Left ventricle myocardium inferior (tissue), 1 donor: ENCODE data around the gene CDK5RAP3. TPM values are rescaled to one million over a fixed set of nuclear protein-coding genes. Genes with fewer than 3 reads are reported as not detected.

Source experiments
- DNase-seq: peaks from one replicate; pipeline ENCODE4 v3.0.0-alpha.2; 2020
- H3K27ac ChIP-seq: fragments of 200-600 bp; replicated peaks from 2 replicates; pipeline ENCODE4 v1.8.0; 2021
- H3K27me3 ChIP-seq: fragments of 200-600 bp; 2 replicates; pipeline ENCODE4 v1.8.0; 2021; ENCODE audit warnings: low read depth
- H3K36me3 ChIP-seq: fragments of 200-600 bp; 2 replicates; pipeline ENCODE4 v1.8.0; 2021
- H3K4me1 ChIP-seq: fragments of 200-600 bp; 2 replicates; pipeline ENCODE4 v1.8.0; 2021
- H3K4me3 ChIP-seq: fragments of 200-600 bp; 2 replicates; pipeline ENCODE4 v1.8.0; 2021; ENCODE audit warnings: mild to moderate bottlenecking, moderate library complexity
- H3K9me3 ChIP-seq: fragments of 200-600 bp; replicated peaks from 2 replicates; pipeline ENCODE4 v1.8.0; 2021
- CTCF ChIP-seq: fragments of 200-600 bp; IDR thresholded peaks from 2 replicates; pipeline ENCODE4 v1.8.0; 2021; ENCODE audit warnings: antibody characterized with exemption, mild to moderate bottlenecking, borderline replicate concordance
- intact Hi-C: fragments of 100-400 bp; cut with micrococcal nuclease; formaldehyde crosslinking; loops from one replicate; pipeline ENCODE4 v1.11.0; 2022
- total RNA-seq: library from RNA; stranded (reverse); fragmentation: NEBNext Ultra II Directional; extraction: Animal tissue kit (Norgen Biotek cat#: 25700); gene quantifications from one replicate; pipeline ENCODE4 v1.2.1, GENCODE V29; 2021
- donor health status: DM: no; HTN: yes; CAD: no; lungs with severe emphysema.

CDK5RAP3 gene
- total RNA-seq, 1 donor from 2014 or later: 50.1 TPM

- peaks cover 3% of the 10 kb centered on the region for H3K27me3 ChIP-seq
- no peaks in the 10 kb centered on the region for H3K9me3 ChIP-seq
- no peak overlapping the region for H3K27ac ChIP-seq
- peaks cover 22% of the 10 kb centered on the region for H3K4me1 ChIP-seq
- H3K4me3 ChIP-seq: no peak overlapping the region
- TF ChIP-seq CTCF: no peak
- no peaks in the 10 kb centered on the region for H3K36me3 ChIP-seq
- intact Hi-C loops: no loop called here
- no peak for DNase-seq
These were observed 21.3 kb downstream of the CDK5RAP3 start for GRCh38 chr17:47992216-47992615.

- intact Hi-C loops: no loop called here
These were observed 22.2 kb downstream of the CDK5RAP3 start for GRCh38 chr17:47993031-47993564.

GRCh38 chr17:47993964-47994363, 23.1 kb downstream of the CDK5RAP3 start:
- no peaks in the 10 kb centered on the region for H3K9me3 ChIP-seq
- intact Hi-C loops: no loop called here

More at GRCh38 chr17:47993031-47993564, 22.2 kb downstream of the CDK5RAP3 start:
- Histone ChIP-seq H3K4me1 (peaks cover 17% of the 10 kb centered on the region), H3K27ac (no peak overlapping the region), H3K9me3 (no peaks in the 10 kb centered on the region), H3K27me3 (peaks cover 3% of the 10 kb centered on the region), H3K36me3 (no peaks in the 10 kb centered on the region), H3K4me3 (no peak overlapping the region)
- no peak for TF ChIP-seq CTCF
- DNase-seq: no peak

GRCh38 chr17:47994724-47995123, 23.8 kb downstream of the CDK5RAP3 start:
- Histone ChIP-seq H3K27ac (no peak overlapping the region), H3K4me1 (peaks cover 17% of the 10 kb centered on the region), H3K36me3 (no peaks in the 10 kb centered on the region), H3K9me3 (no peaks in the 10 kb centered on the region), H3K27me3 (peaks cover 3% of the 10 kb centered on the region), H3K4me3 (no peak overlapping the region)
- no peak for DNase-seq
- intact Hi-C loops: no loop called here
- no peak for TF ChIP-seq CTCF

More at GRCh38 chr17:47993964-47994363, 23.1 kb downstream of the CDK5RAP3 start:
- Histone ChIP-seq H3K4me3 (no peak overlapping the region), H3K36me3 (no peaks in the 10 kb centered on the region), H3K27me3 (peaks cover 3% of the 10 kb centered on the region), H3K4me1 (peaks cover 17% of the 10 kb centered on the region), H3K27ac (no peak overlapping the region)
- TF ChIP-seq CTCF: no peak
- DNase-seq: no peak

- Histone ChIP-seq H3K9me3 (no peaks in the 10 kb centered on the region), H3K4me1 (peaks cover 17% of the 10 kb centered on the region), H3K27ac (no peak overlapping the region), H3K27me3 (peaks cover 3% of the 10 kb centered on the region), H3K36me3 (no peaks in the 10 kb centered on the region), H3K4me3 (no peak overlapping the region)
- intact Hi-C loops: no loop called here
- TF ChIP-seq CTCF: no peak
- no peak for DNase-seq
These were observed 24.5 kb downstream of the CDK5RAP3 start for GRCh38 chr17:47995241-47995935.
